Trophoblast cell (in vitro differentiated cells and primary cell): ENCODE measurements around the gene MYO15A.

Experiments used
- DNase-seq, 2 donors: peaks; one replicate each; pipeline ENCODE4 v3.0.0-alpha.2; 2016
- H2AFZ ChIP-seq: 2 replicates; pipeline ENCODE4 v1.6.1; 2013; ENCODE audit warnings: low read length, moderate library complexity, mild to moderate bottlenecking; ENCODE audit not compliant: insufficient read depth, poor library complexity
- H2AK5ac ChIP-seq: 2 replicates; pipeline ENCODE4 v1.6.1; 2013; ENCODE audit warnings: mild to moderate bottlenecking, low read length
- H2BK120ac ChIP-seq: 2 replicates; pipeline ENCODE4 v1.6.1; 2013; ENCODE audit warnings: low read length, mild to moderate bottlenecking, moderate library complexity; ENCODE audit not compliant: insufficient read depth, poor library complexity
- H2BK12ac ChIP-seq: 2 replicates; pipeline ENCODE4 v1.6.1; 2013; ENCODE audit warnings: mild to moderate bottlenecking, low read length, moderate library complexity
- H2BK5ac ChIP-seq: 2 replicates; pipeline ENCODE4 v1.6.1; 2013; ENCODE audit warnings: low read length, low read depth, moderate library complexity, mild to moderate bottlenecking; ENCODE audit not compliant: poor library complexity
- H3K14ac ChIP-seq: 2 replicates; pipeline ENCODE4 v1.6.1; 2013; ENCODE audit warnings: mild to moderate bottlenecking, low read length
- H3K18ac ChIP-seq: 2 replicates; pipeline ENCODE4 v1.6.1; 2013; ENCODE audit warnings: mild to moderate bottlenecking, low read length
- H3K23ac ChIP-seq: 2 replicates; pipeline ENCODE4 v1.6.1; 2013; ENCODE audit warnings: low read length
- H3K27ac ChIP-seq: 2 replicates; pipeline ENCODE4 v1.5.1; 2013; ENCODE audit warnings: low read depth, mild to moderate bottlenecking, inconsistent platforms, low read length, moderate library complexity
- H3K27me3 ChIP-seq: 2 replicates; pipeline ENCODE4 v1.6.1; 2013; ENCODE audit warnings: inconsistent platforms, mild to moderate bottlenecking, low read length, moderate library complexity; ENCODE audit not compliant: insufficient read depth
- H3K36me3 ChIP-seq, 2 experiments: 1 replicate in 1 of 2; 2 replicates in 1 of 2; pipeline ENCODE4 v1.6.1; 2013; ENCODE audit warnings: low read length in 2 of 2, mild to moderate bottlenecking in 2 of 2, moderate library complexity in 1 of 2; ENCODE audit not compliant: insufficient read depth in 2 of 2, control insufficient read depth in 1 of 2
- H3K4ac ChIP-seq: 2 replicates; pipeline ENCODE4 v1.6.1; 2013; ENCODE audit warnings: low read depth, mild to moderate bottlenecking, low read length, moderate library complexity
- H3K4me1 ChIP-seq, 2 experiments: 1 replicate in 1 of 2; 2 replicates in 1 of 2; pipeline ENCODE4 v1.6.1; 2013; ENCODE audit warnings: low read length in 2 of 2, mild to moderate bottlenecking in 2 of 2, moderate library complexity in 1 of 2; ENCODE audit not compliant: insufficient read depth in 2 of 2, control insufficient read depth in 1 of 2
- H3K4me2 ChIP-seq: 2 replicates; pipeline ENCODE4 v1.6.1; 2013; ENCODE audit warnings: inconsistent platforms, mild to moderate bottlenecking, low read length, moderate library complexity
- H3K4me3 ChIP-seq: 2 replicates; pipeline ENCODE4 v1.5.1; 2013; ENCODE audit warnings: mild to moderate bottlenecking, low read depth, low read length, inconsistent platforms
- H3K79me1 ChIP-seq: one replicate; pipeline ENCODE4 v1.6.1; 2013; ENCODE audit warnings: low read length
- H3K79me2 ChIP-seq: 2 replicates; pipeline ENCODE4 v1.6.1; 2013; ENCODE audit warnings: low read length, mild to moderate bottlenecking; ENCODE audit not compliant: control insufficient read depth, insufficient read depth, poor library complexity
- H3K9ac ChIP-seq: 2 replicates; pipeline ENCODE4 v1.6.1; 2013; ENCODE audit warnings: mild to moderate bottlenecking, low read length
- H3K9me3 ChIP-seq: 2 replicates; pipeline ENCODE4 v1.6.1; 2013; ENCODE audit warnings: low read depth, mild to moderate bottlenecking, control low read depth, inconsistent platforms, low read length; ENCODE audit not compliant: insufficient read depth
- H4K12ac ChIP-seq: 2 replicates; pipeline ENCODE4 v1.6.1; 2013; ENCODE audit warnings: low read depth, mild to moderate bottlenecking, low read length, moderate library complexity
- H4K8ac ChIP-seq: 2 replicates; pipeline ENCODE4 v1.6.1; 2013; ENCODE audit warnings: low read depth, mild to moderate bottlenecking, low read length, moderate library complexity
- H4K91ac ChIP-seq: one replicate; pipeline ENCODE4 v1.6.1; 2013; ENCODE audit warnings: low read depth, mild to moderate bottlenecking, low read length, moderate library complexity
- WGBS: extraction: QIAGEN DNeasy Blood & Tissue Kit; methylation state at CpG from one replicate; pipeline ENCODE4 v1.1.7; 2013; ENCODE audit warnings: missing lambda C conversion rate; ENCODE audit not compliant: insufficient read length, insufficient coverage; ENCODE audit errors: extremely low coverage; 5-methylcytosine and 5-hydroxymethylcytosine counted together

MYO15A gene

DNA sequence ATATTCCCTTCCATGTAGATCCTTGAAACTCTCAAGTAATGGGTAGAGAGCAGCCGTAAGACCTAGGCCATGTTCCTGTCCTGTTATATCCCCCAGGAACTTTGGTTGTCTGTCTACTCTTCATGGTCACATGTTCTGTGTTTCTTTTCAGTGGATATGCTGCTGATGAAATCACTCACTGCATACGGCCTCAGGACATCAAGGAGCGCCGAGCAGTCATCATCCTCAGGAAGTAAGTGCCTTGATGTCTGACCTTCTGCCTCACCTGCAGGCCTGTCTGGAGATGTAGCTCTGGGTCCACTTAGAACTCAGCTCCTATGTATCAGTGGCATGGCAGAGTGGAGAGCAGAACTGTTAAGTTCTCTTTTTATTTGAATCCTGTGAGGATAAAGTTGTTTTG lies 86.2 kb downstream of the MYO15A start:
- Histone ChIP-seq H3K9ac (no peak overlapping the region), H2BK5ac (no peak overlapping the region), H3K27ac (no peak overlapping the region), H3K18ac (no peak overlapping the region), H3K9me3 (no peaks in the 10 kb centered on the region), H2AK5ac (no peak overlapping the region), H4K91ac (no peak overlapping the region), H3K4me1 (peaks cover 3 to 10% of the 10 kb centered on the region in 2 experiments), H3K79me2 (peaks cover 5% of the 10 kb centered on the region), H2BK120ac (no peak overlapping the region), H3K23ac (no peak overlapping the region), H2AFZ (no peak overlapping the region), H3K4ac (no peak overlapping the region), H3K4me3 (no peak overlapping the region), H3K79me1 (no peaks in the 10 kb centered on the region), H3K27me3 (no peaks in the 10 kb centered on the region), H3K14ac (no peak overlapping the region), H4K8ac (no peak overlapping the region), H3K4me2 (no peak overlapping the region), H2BK12ac (no peak overlapping the region), H3K36me3 (peaks cover 43 to 50% of the 10 kb centered on the region in 2 experiments), H4K12ac (no peak overlapping the region)
- no CpG with 5 or more reads among the region's 4 CpGs for WGBS
- no peak for DNase-seq

GRCh38 chr17:18195246-18195645 lies 86.7 kb downstream of the MYO15A start:
- no peaks in the 10 kb centered on the region for H3K79me1 ChIP-seq
- H3K4me2 ChIP-seq, result no peak overlapping the region
- H3K4me1 ChIP-seq, result peaks cover 3 to 7% of the 10 kb centered on the region in 2 experiments
- no peak overlapping the region for H3K9ac ChIP-seq
- no peak overlapping the region for H3K14ac ChIP-seq
- no peak overlapping the region for H2BK5ac ChIP-seq
- H3K23ac ChIP-seq, result no peak overlapping the region
- peaks cover 3% of the 10 kb centered on the region for H3K79me2 ChIP-seq
- no peak overlapping the region for H2AK5ac ChIP-seq
- H3K27me3 ChIP-seq, result no peaks in the 10 kb centered on the region
- no peak for DNase-seq
- H3K9me3 ChIP-seq, result no peaks in the 10 kb centered on the region
- no peak overlapping the region for H4K91ac ChIP-seq
- peak overlapping the region; percentile 7 for H3K4ac ChIP-seq
- WGBS, result no CpG with 5 or more reads among the region's 5 CpGs
- H3K27ac ChIP-seq, result no peak overlapping the region
- H3K36me3 ChIP-seq, result peaks cover 42 to 48% of the 10 kb centered on the region in 2 experiments
- no peak overlapping the region for H3K4me3 ChIP-seq
- no peak overlapping the region for H4K12ac ChIP-seq
- H2BK12ac ChIP-seq, result no peak overlapping the region
- H4K8ac ChIP-seq, result no peak overlapping the region
- H2BK120ac ChIP-seq, result no peak overlapping the region
- no peak overlapping the region for H3K18ac ChIP-seq
- H2AFZ ChIP-seq, result no peak overlapping the region

- no peak overlapping the region for H4K8ac ChIP-seq
- H2AFZ ChIP-seq, result no peak overlapping the region
- no peaks in the 10 kb centered on the region for H3K9me3 ChIP-seq
- H4K91ac ChIP-seq, result no peak overlapping the region
- H3K27me3 ChIP-seq, result no peaks in the 10 kb centered on the region
- H3K79me2 ChIP-seq, result no peaks in the 10 kb centered on the region
- no peak overlapping the region for H3K27ac ChIP-seq
- H3K4me1 ChIP-seq, result peaks cover 3 to 7% of the 10 kb centered on the region in 2 experiments
- no CpG with 5 or more reads among the region's 3 CpGs for WGBS
- DNase-seq, result no peak
- no peak overlapping the region for H3K9ac ChIP-seq
- peak overlapping the region; percentile 17 for H3K18ac ChIP-seq
- H3K14ac ChIP-seq, result no peak overlapping the region
- no peak overlapping the region for H3K4ac ChIP-seq
- no peaks in the 10 kb centered on the region for H3K79me1 ChIP-seq
- H3K36me3 ChIP-seq, result peaks cover 35 to 48% of the 10 kb centered on the region in 2 experiments
- H3K4me2 ChIP-seq, result no peak overlapping the region
- H2BK12ac ChIP-seq, result no peak overlapping the region
- no peak overlapping the region for H3K4me3 ChIP-seq
- no peak overlapping the region for H2BK120ac ChIP-seq
- no peak overlapping the region for H3K23ac ChIP-seq
- no peak overlapping the region for H4K12ac ChIP-seq
- no peak overlapping the region for H2BK5ac ChIP-seq
- H2AK5ac ChIP-seq, result no peak overlapping the region
These were observed 89.1 kb downstream of the MYO15A start for GRCh38 chr17:18197535-18198194.

DNA sequence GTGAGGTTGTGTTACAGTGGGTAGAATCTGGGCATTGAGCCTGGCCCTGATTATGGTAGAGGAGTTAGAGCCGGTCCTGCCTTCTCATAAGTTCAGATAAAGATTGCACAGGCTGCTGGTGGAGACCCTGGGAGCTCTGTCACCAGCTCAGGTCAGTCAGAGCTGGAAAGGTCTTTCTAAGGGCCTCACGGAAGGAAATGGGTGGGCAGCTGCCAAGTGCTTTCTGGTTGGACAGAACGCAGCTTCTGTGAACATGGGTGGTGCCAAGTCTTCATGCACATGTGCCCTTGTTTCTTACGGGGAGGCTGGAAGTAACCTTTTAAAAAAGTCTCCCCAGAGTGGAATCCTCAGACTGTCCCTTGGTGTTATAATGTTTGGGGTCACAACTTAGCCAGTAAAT lies 90.0 kb downstream of the MYO15A start:
- Histone ChIP-seq H2BK120ac (no peak overlapping the region), H3K4me3 (no peak overlapping the region), H3K27ac (no peak overlapping the region), H3K4me1 (peaks cover 8 to 13% of the 10 kb centered on the region in 2 experiments), H4K91ac (no peak overlapping the region), H3K14ac (no peak overlapping the region), H3K23ac (no peak overlapping the region), H3K79me2 (no peaks in the 10 kb centered on the region), H3K4me2 (no peak overlapping the region), H3K9ac (no peak overlapping the region), H2AK5ac (no peak overlapping the region), H4K12ac (no peak overlapping the region), H3K9me3 (no peaks in the 10 kb centered on the region), H4K8ac (no peak overlapping the region), H2AFZ (no peak overlapping the region), H3K36me3 (peaks cover 33 to 47% of the 10 kb centered on the region in 2 experiments), H2BK12ac (no peak overlapping the region), H3K79me1 (no peaks in the 10 kb centered on the region), H2BK5ac (no peak overlapping the region), H3K4ac (no peak overlapping the region), H3K27me3 (no peaks in the 10 kb centered on the region), H3K18ac (no peak overlapping the region)
- WGBS, result no CpG with 5 or more reads among the region's 4 CpGs
- DNase-seq, result no peak
